ENCODE measurements around the gene CSF3. TPM values are rescaled to one million over a fixed set of nuclear protein-coding genes. Genes with fewer than 3 reads are reported as not detected.

The CSF3 gene
- total RNA-seq, 1 donor from 2014 or later: not detected

- peak; percentile 92 for ATAC-seq
- intact Hi-C loops (cut with DNase I): loop anchor here (2.0 to 5.0 kb wide), 3 partner anchors 33 to 128 kb away; no protein-coding TSS in a partner anchor
- DNase-seq (ENCODE audit: missing footprints): no peak
Observed at GRCh38 chr17:40038882-40039513, 23.8 kb downstream of the CSF3 start.

DNA sequence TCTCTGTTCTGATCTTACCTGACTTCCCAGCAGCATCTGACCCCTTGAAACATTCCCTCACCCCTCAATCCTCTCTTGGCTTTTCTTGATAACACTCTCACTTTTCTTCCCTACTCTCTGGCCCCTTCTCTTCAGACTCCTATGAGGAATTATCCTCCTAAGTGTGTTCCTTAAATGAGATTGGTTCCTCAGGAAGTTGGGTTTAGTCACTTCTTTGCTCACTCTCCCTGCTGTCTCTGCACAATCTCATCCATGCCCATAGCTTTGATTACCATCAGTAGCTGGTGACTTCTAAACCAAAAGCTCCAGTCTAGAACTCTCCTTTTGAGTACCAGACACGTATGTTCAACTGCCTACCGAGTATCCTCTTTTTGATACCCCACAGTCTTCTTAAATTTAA lies 26.0 kb downstream of the CSF3 start:
- ATAC-seq (no peak), DNase-seq (ENCODE audit: missing footprints) (no peak)
- intact Hi-C loops (cut with DNase I): no loop called here

DNA sequence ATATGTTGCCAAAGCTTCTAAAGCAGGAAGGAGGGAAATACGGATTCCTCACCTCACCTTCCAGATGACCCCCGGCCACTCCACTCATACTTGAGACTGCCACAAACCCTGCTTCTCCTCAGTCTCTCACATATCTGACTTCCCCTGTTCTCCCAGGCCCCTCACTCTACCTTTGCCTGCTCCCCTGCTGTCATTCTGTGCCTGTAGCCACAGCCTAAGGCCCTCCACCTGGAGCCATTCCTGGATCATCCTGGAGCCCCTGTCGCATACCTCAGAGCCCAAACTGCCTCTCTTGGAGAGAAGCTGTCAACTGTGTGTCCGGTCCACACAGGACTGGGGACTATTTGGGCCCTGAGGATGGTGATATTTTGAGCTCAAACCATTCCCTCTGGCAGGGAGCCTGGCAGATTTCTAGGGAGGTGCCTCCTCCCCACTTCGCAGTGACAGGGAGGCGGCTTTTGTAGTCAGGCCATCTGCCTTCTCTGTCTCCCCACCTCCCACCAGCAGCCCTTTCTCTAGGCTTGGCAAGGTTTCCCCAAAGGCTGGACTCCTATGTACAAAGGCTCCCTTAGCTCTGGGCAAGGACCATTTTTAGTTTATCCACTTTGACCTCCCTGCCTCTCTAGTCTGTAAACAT lies 41.3 kb downstream of the CSF3 start:
- DNase-seq (ENCODE audit: missing footprints) (no peak), ATAC-seq (no peak)
- intact Hi-C loops (cut with DNase I): no loop called here

DNA sequence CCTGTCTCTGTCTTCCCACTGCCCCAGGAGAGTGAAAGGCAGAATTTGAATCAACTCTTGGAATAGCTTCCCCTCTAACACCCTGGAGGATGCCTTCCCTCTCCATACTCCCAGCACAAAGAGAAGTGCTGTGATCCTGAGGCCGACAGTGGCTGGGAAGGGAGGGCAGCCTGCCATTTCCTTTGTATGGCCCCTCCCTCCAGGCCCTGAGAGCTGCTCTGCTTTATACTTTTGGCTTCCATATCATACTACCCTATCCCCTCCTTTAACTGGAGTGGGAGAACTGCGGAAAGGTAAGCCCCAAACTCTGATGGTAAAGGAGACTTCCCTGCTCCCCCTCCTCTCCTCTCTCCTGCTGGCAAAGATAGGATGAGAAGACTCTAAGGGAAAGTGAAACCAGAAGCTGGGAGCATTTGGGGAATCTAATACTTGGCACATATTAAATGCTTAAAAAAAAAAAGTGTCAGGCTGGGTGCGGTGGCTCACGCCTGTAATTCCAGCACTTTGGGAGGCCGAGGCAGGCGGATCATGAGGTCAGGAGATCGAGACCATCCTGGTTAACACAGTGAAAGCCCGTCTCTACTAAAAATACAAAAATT lies 43.0 kb downstream of the CSF3 start:
- intact Hi-C loops (cut with DNase I): no loop called here
- DNase-seq (ENCODE audit: missing footprints) (no peak), ATAC-seq (peak; percentile 16)

DNA sequence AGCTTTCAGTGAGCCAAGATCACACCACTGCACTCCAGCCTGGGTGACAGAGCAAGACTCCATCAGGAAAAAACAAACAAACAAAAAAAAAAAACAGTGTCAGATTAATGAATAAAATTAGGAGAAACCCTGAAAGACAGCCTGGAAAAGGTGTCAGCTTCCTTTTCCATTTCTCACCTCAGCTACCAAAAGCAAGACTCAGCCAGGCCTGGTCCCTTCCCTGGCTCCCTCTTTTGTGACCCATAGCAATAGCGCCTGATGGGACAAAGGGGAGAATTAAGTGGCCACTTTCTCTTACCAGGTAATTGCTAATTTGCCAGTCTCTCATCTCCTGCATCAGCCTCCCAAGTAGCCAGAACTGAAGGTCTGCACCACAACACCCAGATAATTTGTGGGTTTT lies 43.6 kb downstream of the CSF3 start:
- DNase-seq (ENCODE audit: missing footprints) (no peak), ATAC-seq (no peak)
- intact Hi-C loops (cut with DNase I): no loop called here

GRCh38 chr17:40059729-40060475 lies 44.7 kb downstream of the CSF3 start:
- no peak for ATAC-seq
- no peak for DNase-seq (ENCODE audit: missing footprints)
- intact Hi-C loops (cut with DNase I): no loop called here

- ATAC-seq (no peak), DNase-seq (ENCODE audit: missing footprints) (no peak)
- intact Hi-C loops (cut with DNase I): no loop called here
Observed at GRCh38 chr17:40060887-40061608, 45.8 kb downstream of the CSF3 start.

DNA sequence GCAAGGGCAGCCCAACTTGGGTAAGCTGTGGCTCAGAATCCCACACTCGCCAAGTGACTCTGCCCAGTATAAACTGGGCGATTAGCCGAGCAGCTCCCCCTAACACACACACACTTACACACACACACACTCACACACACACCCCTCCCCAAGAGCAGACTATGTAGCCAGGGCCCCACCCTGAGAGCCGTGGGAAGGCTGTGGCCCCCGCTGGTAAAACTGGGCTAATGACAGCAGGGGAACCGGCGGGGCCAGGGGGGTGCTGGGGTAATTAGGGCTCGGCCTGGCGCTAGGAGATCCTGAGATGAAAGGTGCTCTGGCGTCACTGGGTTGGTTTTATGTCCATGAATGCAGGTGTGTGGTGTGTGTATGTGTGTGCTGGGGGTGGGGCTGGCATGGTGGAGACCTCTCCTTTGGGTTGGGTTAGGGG lies 46.4 kb downstream of the CSF3 start:
- ATAC-seq: no peak
- intact Hi-C loops (cut with DNase I): loop anchor here (2.0 kb wide), 2 partner anchors 25 to 49 kb away; no protein-coding TSS in a partner anchor
- DNase-seq (ENCODE audit: missing footprints): no peak

- ATAC-seq: peak; percentile 69
- peak; percentile 89 for DNase-seq (ENCODE audit: missing footprints)
Observed at GRCh38 chr17:40062329-40063186, 47.3 kb downstream of the CSF3 start, which contains the start of gene THRA. TSS of gene THRA (plus strand) at chr17:40062965. CDS start at chr17:40074489, 11,524 bp downstream.

DNA sequence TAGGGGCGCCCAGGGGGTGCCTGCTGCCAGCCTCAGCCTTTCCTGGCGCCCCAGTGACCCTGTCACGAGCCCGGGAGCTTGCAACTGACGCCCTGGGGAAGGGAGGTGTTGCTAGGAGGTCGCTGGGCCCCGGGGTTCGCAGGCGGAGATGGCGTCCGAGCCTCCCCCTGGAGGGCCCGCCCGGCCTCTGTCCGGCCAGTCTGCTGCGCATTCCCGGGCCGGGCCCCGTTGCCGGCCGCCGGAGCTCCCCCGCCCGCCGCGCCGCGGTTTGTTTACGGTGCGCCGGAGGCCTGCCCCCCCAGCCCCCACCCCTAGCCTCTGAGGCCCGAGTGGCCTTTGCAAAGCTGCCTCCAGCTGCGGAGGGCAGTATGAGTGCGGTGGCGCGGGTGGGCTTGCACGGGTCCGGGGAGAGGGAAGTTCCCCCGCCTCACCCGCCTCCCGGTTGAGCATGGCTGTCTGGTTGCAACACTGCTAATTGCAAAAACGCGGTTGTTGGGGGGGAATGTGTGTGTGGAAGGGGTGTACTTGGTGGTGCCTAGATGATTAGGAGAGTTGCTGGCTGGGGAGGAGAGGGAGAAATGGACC lies 48.0 kb downstream of the CSF3 start:
- ATAC-seq (peak; percentile 43), DNase-seq (ENCODE audit: missing footprints) (no peak)
- intact Hi-C loops (cut with DNase I): loop anchor here (2.0 kb wide), 2 partner anchors 24 to 48 kb away; no protein-coding TSS in a partner anchor

More at GRCh38 chr17:40062329-40063186, 47.3 kb downstream of the CSF3 start, which contains the start of gene THRA:
- intact Hi-C loops (cut with DNase I): loop anchor here (2.0 kb wide), 2 partner anchors 24 to 48 kb away; no protein-coding TSS in a partner anchor

DNA sequence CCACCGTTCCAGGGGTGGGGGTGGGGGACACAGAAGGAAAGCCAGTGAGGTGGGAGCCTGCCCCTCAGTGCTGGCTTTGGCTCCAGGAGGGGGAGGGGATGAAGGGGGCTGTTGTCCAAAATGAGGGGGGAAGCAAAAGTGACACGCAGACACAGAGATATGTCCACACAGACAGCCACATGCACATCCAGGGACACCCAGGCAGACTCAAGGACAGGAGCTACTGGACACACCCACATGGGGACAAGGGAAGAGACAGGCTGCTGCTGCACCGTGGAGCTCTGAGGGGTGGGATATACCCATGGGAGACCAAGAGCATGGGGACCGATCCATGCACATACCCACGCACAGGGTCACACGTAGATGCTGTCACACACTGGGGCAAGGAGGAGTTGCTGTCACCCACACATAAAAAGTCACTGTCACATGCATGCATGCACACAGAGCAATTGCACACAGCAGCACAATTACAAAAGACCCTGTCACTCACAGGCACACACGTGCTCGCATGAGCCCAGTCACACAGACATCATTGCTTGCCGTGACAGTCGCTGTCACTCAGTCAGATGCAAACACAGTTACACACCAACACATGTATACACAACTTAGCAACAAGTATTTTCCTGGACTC lies 48.8 kb downstream of the CSF3 start:
- ATAC-seq: peak; percentile 14
- no peak for DNase-seq (ENCODE audit: missing footprints)
- intact Hi-C loops (cut with DNase I): loop anchor here (2.0 kb wide), 2 partner anchors 23 to 47 kb away; no protein-coding TSS in a partner anchor

DNA sequence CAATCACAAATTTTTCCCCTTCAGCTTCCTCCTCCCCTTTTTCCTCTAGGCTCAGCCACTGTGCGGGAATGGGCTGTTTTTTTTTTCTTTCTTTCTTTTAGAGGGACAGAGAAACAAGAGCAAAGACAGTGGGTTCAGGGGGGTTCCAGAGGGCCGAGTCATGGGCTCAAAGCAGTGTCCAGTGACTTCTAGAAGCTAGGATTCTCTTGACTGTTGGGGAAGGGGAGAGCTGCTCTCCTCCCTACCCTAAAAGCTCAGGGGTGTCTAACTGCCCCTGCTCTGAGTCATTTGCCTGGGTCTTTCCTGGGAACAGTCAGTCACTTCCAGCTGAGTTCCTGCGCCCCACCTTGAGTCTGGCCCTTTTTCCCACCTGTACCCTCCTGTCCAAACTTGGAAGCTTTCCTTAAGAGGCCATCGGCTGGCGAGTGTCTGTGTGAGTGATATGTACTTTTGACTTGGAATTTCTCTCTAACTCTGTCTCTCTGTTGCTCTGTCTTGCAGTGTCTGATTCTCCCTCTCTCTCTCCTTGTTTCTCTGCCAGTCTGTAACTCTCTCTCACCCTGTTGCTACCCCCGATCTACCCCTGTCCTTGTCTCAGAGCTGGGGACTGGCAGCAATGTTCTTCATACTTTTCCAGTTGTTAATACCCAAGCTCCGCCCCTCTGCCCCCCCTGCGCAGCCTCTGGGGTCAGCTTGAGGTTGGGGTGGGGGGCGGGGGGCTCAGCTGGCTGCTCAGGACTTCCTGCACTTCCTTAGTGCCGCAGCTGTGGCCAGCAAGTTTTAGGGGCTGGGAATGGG lies 49.9 kb downstream of the CSF3 start:
- ATAC-seq: no peak
- DNase-seq (ENCODE audit: missing footprints): no peak
- intact Hi-C loops (cut with DNase I): no loop called here

- DNase-seq (ENCODE audit: missing footprints): no peak
- intact Hi-C loops (cut with DNase I): no loop called here
- ATAC-seq: no peak
Observed at GRCh38 chr17:40065769-40066510, 50.7 kb downstream of the CSF3 start.

All from Right ventricle myocardium inferior (tissue), 1 donor.